ENCODE measurements around the gene OR2M2.

GRCh38 chr1:248229360-248229908 is 54.8 kb downstream of the OR2M2 start:
- TF ChIP-seq CTCF (IDR thresholded peaks at IDR 0.05), result no peak
- no peak for TF ChIP-seq POLR2A (IDR thresholded peaks at IDR 0.05)
- TF ChIP-seq EP300 (IDR thresholded peaks at IDR 0.05), result no peak

Data from tibial nerve (tissue), 4 donors.